Neural cell (in vitro differentiated cells): Measurements from ENCODE around the gene CRIM1. TPM values are rescaled to one million over a fixed set of nuclear protein-coding genes. Genes with fewer than 3 reads are reported as not detected.

Experiments
- H2AFZ ChIP-seq: fragments of 200-600, 300-800 bp; sonication (generic), shearing (Covaris generic); 2 replicates; pipeline ENCODE4 v1.6.0; 2014; ENCODE audit warnings: low read depth, mild to moderate bottlenecking, antibody characterized with exemption, low read length, moderate library complexity
- H3F3A ChIP-seq: fragments of 200-600 bp; shearing (Covaris generic); 2 replicates; pipeline ENCODE4 v1.6.1; 2016; ENCODE audit warnings: mild to moderate bottlenecking, moderate library complexity, mixed read lengths, antibody characterized with exemption, low read length; ENCODE audit not compliant: insufficient read depth, poor library complexity, severe bottlenecking
- H3K27ac ChIP-seq: fragments of 200-600, 300-800 bp; sonication (generic), shearing (Covaris generic); 2 replicates; pipeline ENCODE4 v1.5.1; 2014; ENCODE audit warnings: mild to moderate bottlenecking, low read length, moderate library complexity
- H3K27me3 ChIP-seq: fragments of 300-800, 200-600 bp; sonication (generic), shearing (Covaris generic); 2 replicates; pipeline ENCODE4 v1.6.0; 2014; ENCODE audit warnings: mild to moderate bottlenecking, low read depth, low read length, moderate library complexity; ENCODE audit not compliant: insufficient read depth
- H3K36me3 ChIP-seq: fragments of 300-800, 200-600 bp; sonication (generic), shearing (Covaris generic); 2 replicates; pipeline ENCODE4 v1.5.1; 2014; ENCODE audit warnings: mild to moderate bottlenecking, antibody characterized with exemption, low read length, moderate library complexity; ENCODE audit not compliant: insufficient read depth
- H3K4me2 ChIP-seq: fragments of 300-800, 200-600 bp; sonication (generic), shearing (Covaris generic); 2 replicates; pipeline ENCODE4 v1.6.0; 2014; ENCODE audit warnings: mild to moderate bottlenecking, low read length
- H3K4me3 ChIP-seq: fragments of 300-800, 200-600 bp; sonication (generic), shearing (Covaris generic); 2 replicates; pipeline ENCODE4 v1.5.1; 2014; ENCODE audit warnings: mild to moderate bottlenecking, low read length, moderate library complexity
- H3K79me2 ChIP-seq: fragments of 200-600 bp; shearing (Covaris generic); replicated peaks from 2 replicates; pipeline ENCODE4 v1.6.0; 2014; ENCODE audit warnings: mild to moderate bottlenecking, low read length, moderate library complexity; ENCODE audit not compliant: insufficient read depth
- H3K9ac ChIP-seq: fragments of 300-800, 200-600 bp; sonication (generic), shearing (Covaris generic); 2 replicates; pipeline ENCODE4 v1.6.1; 2016; ENCODE audit warnings: mild to moderate bottlenecking, low read length, mixed read lengths
- H3K9me2 ChIP-seq: fragments of 200-600 bp; shearing (Covaris generic); 2 replicates; pipeline ENCODE4 v1.6.1; 2016; ENCODE audit warnings: mild to moderate bottlenecking, low read length, mixed read lengths; ENCODE audit not compliant: insufficient read depth
- H3K9me3 ChIP-seq: fragments of 200-600, 300-800 bp; sonication (generic), shearing (Covaris generic); 2 replicates; pipeline ENCODE4 v1.6.1; 2016; ENCODE audit warnings: mild to moderate bottlenecking, mixed run types, low read length, moderate library complexity, mixed read lengths
- H4K20me1 ChIP-seq: fragments of 200-600 bp; shearing (Covaris generic); 2 replicates; pipeline ENCODE4 v1.6.1; 2016; ENCODE audit warnings: mild to moderate bottlenecking, mixed run types; ENCODE audit not compliant: insufficient read depth
- CTCF ChIP-seq: fragments of 450-650 bp; IDR thresholded peaks from 2 replicates; pipeline ENCODE4 v1.5.1; 2014; ENCODE audit warnings: antibody characterized with exemption, mild to moderate bottlenecking, moderate library complexity; ENCODE audit not compliant: poor library complexity, severe bottlenecking
- EP300 ChIP-seq: fragments of 450-650 bp; conservative IDR thresholded peaks from 2 replicates; pipeline ENCODE4 v1.6.1; 2014; ENCODE audit warnings: antibody characterized with exemption, mild to moderate bottlenecking, moderate library complexity; ENCODE audit not compliant: poor library complexity, severe bottlenecking
- EZH2 ChIP-seq: fragments of 200-600, 300-800 bp; shearing (Covaris generic), sonication (generic); IDR thresholded peaks from 2 replicates; pipeline ENCODE4 v1.6.1; 2014; ENCODE audit warnings: antibody characterized with exemption, low read length, borderline replicate concordance, mild to moderate bottlenecking; ENCODE audit not compliant: insufficient read depth, poor library complexity, severe bottlenecking
- MXI1 ChIP-seq: fragments of 450-650 bp; conservative IDR thresholded peaks from 2 replicates; pipeline ENCODE4 v1.6.1; 2014; ENCODE audit warnings: antibody characterized with exemption, mild to moderate bottlenecking; ENCODE audit not compliant: poor library complexity, severe bottlenecking
- POLR2AphosphoS5 ChIP-seq: IDR thresholded peaks from 2 replicates; pipeline ENCODE4 v1.6.1; 2012
- RAD21 ChIP-seq: fragments of 450-650 bp; conservative IDR thresholded peaks from 2 replicates; pipeline ENCODE4 v1.6.1; 2014; ENCODE audit warnings: antibody characterized with exemption, mild to moderate bottlenecking, moderate library complexity
- REST ChIP-seq: IDR thresholded peaks from 2 replicates; pipeline ENCODE4 v1.6.1; 2012; ENCODE audit warnings: borderline replicate concordance
- SMC3 ChIP-seq: fragments of 450-650 bp; conservative IDR thresholded peaks from 2 replicates; pipeline ENCODE4 v1.6.1; 2014; ENCODE audit warnings: antibody characterized with exemption, mild to moderate bottlenecking, moderate library complexity; ENCODE audit not compliant: poor library complexity
- TAF1 ChIP-seq: IDR thresholded peaks from 2 replicates; pipeline ENCODE4 v1.6.1; 2012; ENCODE audit warnings: low read depth
- polyA plus RNA-seq: library from polyadenylated mRNA; depleted of rRNA; stranded (reverse); fragments of >200 nt; gene quantifications from 2 replicates; pipeline ENCODE4 v1.2.3, GENCODE V29; 2014

The CRIM1 gene
- polyA plus RNA-seq, 1 donor from 2014 or later, result 6.7 TPM

GRCh38 chr2:36368438-36368837, 12.9 kb downstream of the CRIM1 start:
- H2AFZ ChIP-seq, result no peak overlapping the region
- no peaks in the 10 kb centered on the region for H3F3A ChIP-seq
- no peaks in the 10 kb centered on the region for H3K36me3 ChIP-seq
- TF ChIP-seq MXI1, result no peak
- no peak for TF ChIP-seq REST
- no peak for TF ChIP-seq SMC3
- no peak for TF ChIP-seq EP300
- no peak for TF ChIP-seq RAD21
- no peak for TF ChIP-seq EZH2
- TF ChIP-seq POLR2AphosphoS5, result no peak
- TF ChIP-seq TAF1, result no peak
- no peak for TF ChIP-seq CTCF
- H3K27ac ChIP-seq, result no peak overlapping the region
- H4K20me1 ChIP-seq, result no peaks in the 10 kb centered on the region
- no peaks in the 10 kb centered on the region for H3K9me2 ChIP-seq
- no peaks in the 10 kb centered on the region for H3K27me3 ChIP-seq
- no peak overlapping the region for H3K4me3 ChIP-seq
- no peaks in the 10 kb centered on the region for H3K79me2 ChIP-seq
- no peaks in the 10 kb centered on the region for H3K9me3 ChIP-seq
- no peak overlapping the region for H3K4me2 ChIP-seq
- no peak overlapping the region for H3K9ac ChIP-seq

- H3K4me2 ChIP-seq, result no peak overlapping the region
- no peak for TF ChIP-seq MXI1
- TF ChIP-seq POLR2AphosphoS5, result no peak
- TF ChIP-seq EP300, result no peak
- no peak for TF ChIP-seq SMC3
- no peak for TF ChIP-seq EZH2
- TF ChIP-seq TAF1, result no peak
- no peak for TF ChIP-seq REST
- no peak for TF ChIP-seq CTCF
- no peak for TF ChIP-seq RAD21
- no peaks in the 10 kb centered on the region for H3K79me2 ChIP-seq
- H3K9ac ChIP-seq, result no peak overlapping the region
- H2AFZ ChIP-seq, result no peak overlapping the region
- H3K27ac ChIP-seq, result no peak overlapping the region
- no peaks in the 10 kb centered on the region for H3F3A ChIP-seq
- no peaks in the 10 kb centered on the region for H3K9me3 ChIP-seq
- no peaks in the 10 kb centered on the region for H3K36me3 ChIP-seq
- no peaks in the 10 kb centered on the region for H3K9me2 ChIP-seq
- no peaks in the 10 kb centered on the region for H3K27me3 ChIP-seq
- H4K20me1 ChIP-seq, result no peaks in the 10 kb centered on the region
- H3K4me3 ChIP-seq, result no peak overlapping the region
Measured at GRCh38 chr2:36369163-36369562, 13.6 kb downstream of the CRIM1 start.
